GM12878 (cell line): ENCODE measurements around the gene ZG16. TPM values are rescaled to one million over a fixed set of nuclear protein-coding genes. Genes with fewer than 3 reads are reported as not detected.
"Not testable (repeated sequence)": the region's sequence is repeated elsewhere in the genome, so short reads cannot be mapped to it uniquely, and the experiment has no call there.

Experiments used
- ATAC-seq: fragments of 200-7000 bp; cut with Tn5 transposase; 3 replicates; pipeline ENCODE4 v1.9.1; 2020; ENCODE audit warnings: mild to moderate bottlenecking, moderate library complexity
- BruUV-seq: library from RNA; stranded (reverse); fragments of 400-500 nt; replicated peaks from 2 replicates; lab custom pipeline; 2021; lab: Mats Ljungman, UMichigan
- CTCF ChIA-PET: fragments of 300-600 bp; sonication (Branson Sonifier 250); formaldehyde crosslinking; extraction: SDS; loops from one replicate; lab custom pipeline; 2021; ENCODE audit warnings: inconsistent platforms; lab: Yijun Ruan, JAX
- POLR2A ChIA-PET: fragments of 350-600 bp; formaldehyde crosslinking; extraction: SDS; loops from one replicate; lab custom pipeline; 2021; ENCODE audit warnings: inconsistent platforms; lab: Charles Lee
- RAD21 ChIA-PET: fragments of 300-600 bp; sonication (Branson Sonifier 250); formaldehyde crosslinking; loops from one replicate; lab custom pipeline; 2023; ENCODE audit warnings: antibody characterized with exemption; ENCODE audit not compliant: unreplicated experiment; lab: Charles Lee
- SMC1A ChIA-PET: fragments of 300-600 bp; sonication (Branson Sonifier 250); formaldehyde crosslinking; loops from one replicate; lab custom pipeline; 2023; ENCODE audit not compliant: unreplicated experiment, uncharacterized antibody; lab: Charles Lee
- DNase-seq: peaks from one replicate; pipeline ENCODE4 v3.0.0-alpha.2; 2011; ENCODE audit warnings: low read depth, low spot score
- FAIRE-seq: peaks from 3 replicates; lab custom pipeline; 2011; peaks lifted over from hg19 to GRCh38; lab: Jason Lieb, UNC
- H2AFZ ChIP-seq: 2 replicates; pipeline ENCODE4 v1.6.0; 2011; ENCODE audit warnings: low read depth, low read length, control low read depth; ENCODE audit not compliant: control insufficient read depth
- H3K27ac ChIP-seq: 2 replicates; pipeline ENCODE4 v1.5.1; 2011; ENCODE audit warnings: control low read depth; ENCODE audit not compliant: control insufficient read depth, insufficient read depth
- H3K27me3 ChIP-seq, 2 experiments: replicated peaks in 1 of 2; 2 replicates each; pipeline versions ENCODE4 v1.6.0 to v1.6.1; 2011; ENCODE audit warnings: low read length in 1 of 2; ENCODE audit not compliant: control insufficient read depth in 2 of 2, insufficient read depth in 2 of 2
- H3K36me3 ChIP-seq, 2 experiments: 2 replicates each; pipeline ENCODE4 v1.5.1; 2011; ENCODE audit warnings: low read length in 1 of 2; ENCODE audit not compliant: control insufficient read depth in 2 of 2, insufficient read depth in 2 of 2
- H3K4me1 ChIP-seq: 2 replicates; pipeline ENCODE4 v1.6.1; 2011; ENCODE audit warnings: mild to moderate bottlenecking, low read length, moderate library complexity, mixed read lengths; ENCODE audit not compliant: control insufficient read depth, insufficient read depth
- H3K4me2 ChIP-seq: 2 replicates; pipeline ENCODE4 v1.6.0; 2011; ENCODE audit warnings: control low read depth; ENCODE audit not compliant: control insufficient read depth, insufficient read depth
- H3K4me3 ChIP-seq: fragments of 200-600 bp; sonication (generic); 2 replicates; pipeline ENCODE4 v1.5.1; 2016
- H3K79me2 ChIP-seq: 2 replicates; pipeline ENCODE4 v1.6.0; 2011; ENCODE audit warnings: low read length; ENCODE audit not compliant: control insufficient read depth, insufficient read depth
- H3K9ac ChIP-seq: 2 replicates; pipeline ENCODE4 v1.8.0; 2011; ENCODE audit warnings: low read length, control low read depth, mixed read lengths; ENCODE audit not compliant: control insufficient read depth, insufficient read depth
- H3K9me3 ChIP-seq: replicated peaks from 3 replicates; pipeline ENCODE4 v1.5.1; 2011; ENCODE audit warnings: mild to moderate bottlenecking, low read length; ENCODE audit not compliant: control insufficient read depth, insufficient read depth
- H4K20me1 ChIP-seq: 2 replicates; pipeline ENCODE4 v1.6.0; 2011; ENCODE audit not compliant: control insufficient read depth, insufficient read depth
- BHLHE40 ChIP-seq, 2 experiments: fragments of 450-650 bp in 1 of 2; IDR thresholded peaks; 2 replicates each; pipeline ENCODE4 v1.6.1; 2011 to 2017; ENCODE audit warnings: low read depth in 2 of 2, borderline replicate concordance in 1 of 2, improper control_type of control experiment in 1 of 2, low read length in 1 of 2, mild to moderate bottlenecking in 1 of 2
- HDAC2 ChIP-seq: fragments of 200-600 bp; sonication (generic); IDR thresholded peaks from 2 replicates; pipeline ENCODE4 v1.6.1; 2017
- HDGF ChIP-seq: fragments of 450-650 bp; IDR thresholded peaks from 2 replicates; pipeline ENCODE4 v1.6.1; 2016; ENCODE audit warnings: antibody characterized with exemption
- IRF3 ChIP-seq: fragments of 450-650 bp; IDR thresholded peaks from 2 replicates; pipeline ENCODE4 v1.6.1; 2014; ENCODE audit warnings: mild to moderate bottlenecking
- IRF4 ChIP-seq: IDR thresholded peaks from 2 replicates; pipeline ENCODE4 v1.6.1; 2011; ENCODE audit warnings: low read depth, low read length
- KAT2A ChIP-seq: conservative IDR thresholded peaks from 2 replicates; pipeline ENCODE4 v1.6.1; 2011; ENCODE audit warnings: low read depth, low read length; ENCODE audit not compliant: control insufficient read depth
- MTA3 ChIP-seq: IDR thresholded peaks from 2 replicates; pipeline ENCODE4 v1.6.1; 2012; ENCODE audit warnings: low read length, inconsistent platforms, borderline replicate concordance
- RELA ChIP-seq: fragments of 450-650 bp; IDR thresholded peaks from 2 replicates; pipeline ENCODE4 v1.8.0; 2014; ENCODE audit warnings: borderline replicate concordance; ENCODE audit not compliant: partially characterized antibody
- RELB ChIP-seq: fragments of 450-650 bp; IDR thresholded peaks from 2 replicates; pipeline ENCODE4 v1.6.1; 2017; ENCODE audit warnings: low read depth, mild to moderate bottlenecking, moderate library complexity
- RUNX3 ChIP-seq: IDR thresholded peaks from 2 replicates; pipeline ENCODE4 v1.6.1; 2012; ENCODE audit warnings: low read length, inconsistent platforms
- TCF12 ChIP-seq: IDR thresholded peaks from 2 replicates; pipeline ENCODE4 v1.6.1; 2011; ENCODE audit warnings: low read depth, mild to moderate bottlenecking, low read length
- TCF3 ChIP-seq: IDR thresholded peaks from 2 replicates; pipeline ENCODE4 v1.6.1; 2012; ENCODE audit warnings: low read depth, mild to moderate bottlenecking, low read length, borderline replicate concordance; ENCODE audit not compliant: insufficient read depth
- WGBS: methylation state at CpG from one replicate; pipeline ENCODE4 v1.1.6; 2016; ENCODE audit warnings: low lambda C conversion rate; ENCODE audit not compliant: insufficient replicate concordance, insufficient coverage; ENCODE audit errors: missing lambda C conversion rate; 5-methylcytosine and 5-hydroxymethylcytosine counted together
- in situ Hi-C: fragments of 300-500 bp; cut with MboI; formaldehyde crosslinking; loops from 9 replicates; pipeline ENCODE4 v1.14.3; 2018; ENCODE audit warnings: mixed read lengths
- intact Hi-C: fragments of 100-400 bp; cut with micrococcal nuclease; formaldehyde crosslinking; loops from one replicate; pipeline ENCODE4 v1.14.2; 2022; ENCODE audit not compliant: unreplicated experiment
- polyA plus RNA-seq, 11 experiments: library from polyadenylated mRNA; depleted of rRNA in 4 of 11; unstranded in 6 of 11; stranded (reverse) in 5 of 11; fragments of >200 nt; fragmentation: Nextera tagmentation in 4 of 11; fragmentation: Illumina TruSeq in 1 of 11; extraction: Ambion mirVana in 4 of 11; extraction: Trizol in 1 of 11; gene quantifications; 1 replicate in 1 of 11; 2 replicates in 10 of 11; pipeline versions ENCODE4 v1.2.1 to v1.2.3, GENCODE V29; 2011 to 2016; ENCODE audit warnings: inconsistent platforms in 2 of 11, missing spikeins in 2 of 11, low read depth in 1 of 11
- total RNA-seq, 4 experiments: library from RNA; depleted of rRNA in 3 of 4; stranded (reverse); fragments of >200 nt in 3 of 4; fragmentation: Illumina TruSeq in 1 of 4; extraction: Trizol in 1 of 4; gene quantifications; 2 replicates each; pipeline versions ENCODE4 v1.2.1 to v1.2.3, GENCODE V29; 2013 to 2021

ZG16 gene
- total and polyA plus RNA-seq, 10 of the 15 experiments (the other 5 are each of a cell fraction or from before 2014, with no cell fraction given) = not detected

GRCh38 chr16:29746518-29746917 lies 31.5 kb upstream of the ZG16 start:
- Histone ChIP-seq H3K4me2 (peak overlapping the region; percentile 93), H3K9ac (peak overlapping the region; percentile 83), H3K27ac (peak overlapping the region; percentile 90), H3K4me3 (peak overlapping the region; percentile 62), H3K4me1 (peaks cover 39% of the 10 kb centered on the region)
- ChIA-PET CTCF (interaction anchor here (0.8 to 1.3 kb wide), 3 partner anchors 17 to 69 kb away, joined by 3 to 4 read pairs (median 4); partner anchors contain the start of genes KIF22 and PAGR1), RAD21 (interaction anchor here (0.9 to 1.5 kb wide), 3 partner anchors 17 to 84 kb away, joined by 3 to 4 read pairs (median 3); no protein-coding TSS in a partner anchor), SMC1A (interaction anchor here (0.8 to 0.9 kb wide), 3 partner anchors 8 to 44 kb away, joined by 3 to 5 read pairs (median 4); partner anchors contain the start of gene KIF22), POLR2A (interaction anchor here (0.6 to 3.4 kb wide), 6 partner anchors 8 to 153 kb away, joined by 3 to 20 read pairs (median 6); partner anchors contain the start of gene MVP)
- H2AFZ ChIP-seq, H3K36me3 ChIP-seq, DNase-seq, H4K20me1 ChIP-seq, H3K27me3 ChIP-seq, FAIRE-seq, in situ Hi-C loops, ATAC-seq, H3K79me2 ChIP-seq, H3K9me3 ChIP-seq: not testable (repeated sequence)
- BruUV-seq = TSS peak; percentile 84
- TF ChIP-seq MTA3 (0 out of 2 replicates have a peak, but pooled peaks have one; percentile 14), HDGF (peak; percentile 43; the same call in 1 of the 2 replicates)
- 41% methylated on average over 4 of the region's 4 CpGs for WGBS
- intact Hi-C loops = loop anchor here (5.0 kb wide), 1 partner anchor 36 kb away; no protein-coding TSS in a partner anchor

GRCh38 chr16:29747947-29748759 lies 29.9 kb upstream of the ZG16 start:
- peaks cover 39% of the 10 kb centered on the region for H3K4me1 ChIP-seq
- no peak overlapping the region for H3K9ac ChIP-seq
- FAIRE-seq (no peak), DNase-seq (no peak), ATAC-seq (no peak)
- SMC1A ChIA-PET = interaction anchor here (1.1 kb wide), 1 partner anchor 55 kb away, joined by 3 read pairs; no protein-coding TSS in a partner anchor
- in situ Hi-C loops = no loop called here
- CTCF ChIA-PET = interaction anchor here (1.0 to 2.0 kb wide), 4 partner anchors 9 to 42 kb away, joined by 3 to 6 read pairs (median 4); partner anchors contain the start of gene KIF22
- POLR2A ChIA-PET = interaction anchor here (1.5 kb wide), 1 partner anchor 18 kb away, joined by 6 read pairs; no protein-coding TSS in a partner anchor
- no peaks in the 10 kb centered on the region; the same call in 1 of the 2 replicates for H4K20me1 ChIP-seq
- no peak overlapping the region for H3K4me2 ChIP-seq
- BruUV-seq = no TSS peak
- intact Hi-C loops = loop anchor here (5.0 kb wide), 1 partner anchor 34 kb away; no protein-coding TSS in a partner anchor
- H3K4me3 ChIP-seq = no peak overlapping the region
- no peaks in the 10 kb centered on the region; a peak in 2 of 4 replicates for H3K36me3 ChIP-seq
- H2AFZ ChIP-seq = no peak overlapping the region
- no peaks in the 10 kb centered on the region for H3K27me3 ChIP-seq
- H3K9me3 ChIP-seq = no peaks in the 10 kb centered on the region; the same call in 2 of the 3 replicates
- peaks cover 10% of the 10 kb centered on the region for H3K79me2 ChIP-seq
- RAD21 ChIA-PET = no interaction called here
- H3K27ac ChIP-seq = no peak overlapping the region
- WGBS = 97% methylated on average over 29 of the region's 30 CpGs
- TF ChIP-seq RELB = no peak
- no peak for TF ChIP-seq HDAC2
- no peak for TF ChIP-seq BHLHE40 (IDR thresholded peaks at IDR 0.05; ENCODE audit: borderline replicate concordance in 1 of 2, low read depth in 2 of 2, low read length in 1 of 2)
- no peak for TF ChIP-seq RELA
- TF ChIP-seq IRF3 = no peak
- no peak for TF ChIP-seq IRF4
- no peak for TF ChIP-seq TCF12
- TF ChIP-seq RUNX3 = no peak
- TF ChIP-seq KAT2A = no peak
- no peak for TF ChIP-seq TCF3
